Measurements from ENCODE around the gene CDHR2.
A peak's percentile ranks its signal among the peaks of the same experiment; 100 is the strongest.

The CDHR2 gene

GRCh38 chr5:176568657-176569056 is 19.5 kb downstream of the CDHR2 start:
- H3K27me3 ChIP-seq (ENCODE audit: insufficient read depth, poor library complexity, severe bottlenecking), result no peaks in the 10 kb centered on the region
- TF ChIP-seq, protein P1, sequence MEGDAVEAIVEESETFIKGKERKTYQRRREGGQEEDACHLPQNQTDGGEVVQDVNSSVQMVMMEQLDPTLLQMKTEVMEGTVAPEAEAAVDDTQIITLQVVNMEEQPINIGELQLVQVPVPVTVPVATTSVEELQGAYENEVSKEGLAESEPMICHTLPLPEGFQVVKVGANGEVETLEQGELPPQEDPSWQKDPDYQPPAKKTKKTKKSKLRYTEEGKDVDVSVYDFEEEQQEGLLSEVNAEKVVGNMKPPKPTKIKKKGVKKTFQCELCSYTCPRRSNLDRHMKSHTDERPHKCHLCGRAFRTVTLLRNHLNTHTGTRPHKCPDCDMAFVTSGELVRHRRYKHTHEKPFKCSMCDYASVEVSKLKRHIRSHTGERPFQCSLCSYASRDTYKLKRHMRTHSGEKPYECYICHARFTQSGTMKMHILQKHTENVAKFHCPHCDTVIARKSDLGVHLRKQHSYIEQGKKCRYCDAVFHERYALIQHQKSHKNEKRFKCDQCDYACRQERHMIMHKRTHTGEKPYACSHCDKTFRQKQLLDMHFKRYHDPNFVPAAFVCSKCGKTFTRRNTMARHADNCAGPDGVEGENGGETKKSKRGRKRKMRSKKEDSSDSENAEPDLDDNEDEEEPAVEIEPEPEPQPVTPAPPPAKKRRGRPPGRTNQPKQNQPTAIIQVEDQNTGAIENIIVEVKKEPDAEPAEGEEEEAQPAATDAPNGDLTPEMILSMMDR (IDR thresholded peaks at IDR 0.05; ENCODE audit: insufficient read depth, low read length), result no peak
- TF ChIP-seq POLR2AphosphoS5 (IDR thresholded peaks at IDR 0.05; ENCODE audit: low read depth) (no peak), SPI1 (IDR thresholded peaks at IDR 0.05; ENCODE audit: borderline replicate concordance, low read depth) (no peak), GABPA (IDR thresholded peaks at IDR 0.05; ENCODE audit: low read depth) (no peak)
- TF ChIP-seq, protein P2, sequence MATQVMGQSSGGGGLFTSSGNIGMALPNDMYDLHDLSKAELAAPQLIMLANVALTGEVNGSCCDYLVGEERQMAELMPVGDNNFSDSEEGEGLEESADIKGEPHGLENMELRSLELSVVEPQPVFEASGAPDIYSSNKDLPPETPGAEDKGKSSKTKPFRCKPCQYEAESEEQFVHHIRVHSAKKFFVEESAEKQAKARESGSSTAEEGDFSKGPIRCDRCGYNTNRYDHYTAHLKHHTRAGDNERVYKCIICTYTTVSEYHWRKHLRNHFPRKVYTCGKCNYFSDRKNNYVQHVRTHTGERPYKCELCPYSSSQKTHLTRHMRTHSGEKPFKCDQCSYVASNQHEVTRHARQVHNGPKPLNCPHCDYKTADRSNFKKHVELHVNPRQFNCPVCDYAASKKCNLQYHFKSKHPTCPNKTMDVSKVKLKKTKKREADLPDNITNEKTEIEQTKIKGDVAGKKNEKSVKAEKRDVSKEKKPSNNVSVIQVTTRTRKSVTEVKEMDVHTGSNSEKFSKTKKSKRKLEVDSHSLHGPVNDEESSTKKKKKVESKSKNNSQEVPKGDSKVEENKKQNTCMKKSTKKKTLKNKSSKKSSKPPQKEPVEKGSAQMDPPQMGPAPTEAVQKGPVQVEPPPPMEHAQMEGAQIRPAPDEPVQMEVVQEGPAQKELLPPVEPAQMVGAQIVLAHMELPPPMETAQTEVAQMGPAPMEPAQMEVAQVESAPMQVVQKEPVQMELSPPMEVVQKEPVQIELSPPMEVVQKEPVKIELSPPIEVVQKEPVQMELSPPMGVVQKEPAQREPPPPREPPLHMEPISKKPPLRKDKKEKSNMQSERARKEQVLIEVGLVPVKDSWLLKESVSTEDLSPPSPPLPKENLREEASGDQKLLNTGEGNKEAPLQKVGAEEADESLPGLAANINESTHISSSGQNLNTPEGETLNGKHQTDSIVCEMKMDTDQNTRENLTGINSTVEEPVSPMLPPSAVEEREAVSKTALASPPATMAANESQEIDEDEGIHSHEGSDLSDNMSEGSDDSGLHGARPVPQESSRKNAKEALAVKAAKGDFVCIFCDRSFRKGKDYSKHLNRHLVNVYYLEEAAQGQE (IDR thresholded peaks at IDR 0.05; ENCODE audit: insufficient replicate concordance, low read depth), result no peak
- DNase-seq (ENCODE audit: low read depth in 1 of 2, low spot score in 1 of 2), result no peak
- H3K27ac ChIP-seq (replicated peaks), result no peak overlapping the region
- no peak overlapping the region for H3K4me3 ChIP-seq (replicated peaks; ENCODE audit: insufficient read depth, low read length)

- no peak for TF ChIP-seq GABPA (IDR thresholded peaks at IDR 0.05; ENCODE audit: low read depth)
- TF ChIP-seq SPI1 (IDR thresholded peaks at IDR 0.05; ENCODE audit: borderline replicate concordance, low read depth), result no peak
- TF ChIP-seq POLR2AphosphoS5 (IDR thresholded peaks at IDR 0.05; ENCODE audit: low read depth), result no peak
- TF ChIP-seq, protein P1 (IDR thresholded peaks at IDR 0.05; ENCODE audit: insufficient read depth, low read length), result no peak
- TF ChIP-seq, protein P2 (IDR thresholded peaks at IDR 0.05; ENCODE audit: insufficient replicate concordance, low read depth), result no peak
- no peaks in the 10 kb centered on the region for H3K27me3 ChIP-seq (ENCODE audit: insufficient read depth, poor library complexity, severe bottlenecking)
- no peak for DNase-seq (ENCODE audit: low read depth in 1 of 2, low spot score in 1 of 2)
- no peak overlapping the region for H3K4me3 ChIP-seq (replicated peaks; ENCODE audit: insufficient read depth, low read length)
- H3K27ac ChIP-seq (replicated peaks), result no peak overlapping the region
These were observed 20.9 kb downstream of the CDHR2 start for GRCh38 chr5:176570044-176570443.

- TF ChIP-seq, protein P1 (IDR thresholded peaks at IDR 0.05; ENCODE audit: insufficient read depth, low read length), result peak; percentile 77
- TF ChIP-seq POLR2AphosphoS5 (IDR thresholded peaks at IDR 0.05; ENCODE audit: low read depth) (no peak), GABPA (IDR thresholded peaks at IDR 0.05; ENCODE audit: low read depth) (no peak), SPI1 (IDR thresholded peaks at IDR 0.05; ENCODE audit: borderline replicate concordance, low read depth) (no peak)
- TF ChIP-seq, protein P2 (IDR thresholded peaks at IDR 0.05; ENCODE audit: insufficient replicate concordance, low read depth), result no peak
- Histone ChIP-seq H3K27ac (replicated peaks) (no peak overlapping the region), H3K27me3 (ENCODE audit: insufficient read depth, poor library complexity, severe bottlenecking) (no peaks in the 10 kb centered on the region), H3K4me3 (replicated peaks; ENCODE audit: insufficient read depth, low read length) (no peak overlapping the region)
- DNase-seq (ENCODE audit: low read depth in 1 of 2, low spot score in 1 of 2), result peak in 1 of 2 experiments; percentile 54
These were observed 24.6 kb downstream of the CDHR2 start for GRCh38 chr5:176573564-176574296.
